ENCODE results near the gene VAMP8. TPM values are rescaled to one million over a fixed set of nuclear protein-coding genes. Genes with fewer than 3 reads are reported as not detected.
A peak's percentile ranks its signal among the peaks of the same experiment; 100 is the strongest.

VAMP8 gene
- polyA plus RNA-seq, 3 donors, result 260 to 761 (median 623) TPM

- H3K4me1 Mint-ChIP-seq, result peaks cover 9% of the 10 kb centered on the region
- Histone ChIP-seq H3K4me2 (replicated peaks; ENCODE audit: extremely low read depth, low read length, poor library complexity, severe bottlenecking) (no peak overlapping the region), H3K9me3 (replicated peaks in 1 of 2; ENCODE audit: control insufficient read depth in 1 of 2, insufficient read depth in 1 of 2, low read length in 2 of 2) (no peaks in the 10 kb centered on the region), H3K27me3 (ENCODE audit: control insufficient read depth in 2 of 2, insufficient read depth in 2 of 2, low read length in 2 of 2) (no peaks in the 10 kb centered on the region), H3K79me2 (ENCODE audit: insufficient read depth, low read length) (peaks cover 21% of the 10 kb centered on the region), H3K36me3 (replicated peaks in 1 of 2; ENCODE audit: control insufficient read depth in 1 of 2, insufficient read depth in 2 of 2, low read length in 2 of 2) (peaks cover 86 to 100% of the 10 kb centered on the region in 2 donors), H3K27ac (ENCODE audit: low read depth in 1 of 2, low read length in 2 of 2) (no peak overlapping the region), H4K20me1 (ENCODE audit: insufficient read depth, low read length) (peaks cover 11% of the 10 kb centered on the region), H3K4me3 (replicated peaks in 1 of 3; ENCODE audit: low read depth in 2 of 3, low read length in 3 of 3) (no peak overlapping the region), H2AFZ (ENCODE audit: insufficient read depth, low read depth, low read length, poor library complexity, severe bottlenecking) (no peak overlapping the region), H3K9ac (ENCODE audit: insufficient read depth, low read length, poor library complexity, severe bottlenecking) (no peak overlapping the region), H3K4me1 (ENCODE audit: control insufficient read depth in 1 of 2, insufficient read depth in 2 of 2, low read length in 2 of 2) (no peaks in the 10 kb centered on the region)
- no peaks in the 10 kb centered on the region for H3K9me3 Mint-ChIP-seq
- peak overlapping the region in 2 of 7 donors; percentile 44 to 63 for H3K27ac Mint-ChIP-seq
- no peak overlapping the region for H3K4me3 Mint-ChIP-seq
- no peak for DNase-seq
- no peaks in the 10 kb centered on the region for H3K27me3 Mint-ChIP-seq (ENCODE audit: low read depth in 3 of 3)
- peaks cover 76 to 97% of the 10 kb centered on the region in 2 donors for H3K36me3 Mint-ChIP-seq
- TF ChIP-seq CTCF (IDR thresholded peaks at IDR 0.05), result no peak
- WGBS (ENCODE audit: insufficient coverage), result 100% methylated on average over 1 of the region's 3 CpGs
- intact Hi-C loops (cut with micrococcal nuclease), result loop anchor here in 1 of 2 donors (10.0 kb wide), 1 partner anchor 93 kb away; no protein-coding TSS in a partner anchor
These were observed 53.9 kb downstream of the VAMP8 start for GRCh38 chr2:85631316-85631715.

Small RNA genes lying within 50 kb of the gene (small RNA-seq; reads per million reads assigned to genes)
- gene RN7SL126P (ENCODE audit: insufficient read length, low read depth), result not detected

Other genes with a start within 250 kb of the VAMP8 start
- gene TGOLN2, start 249.6 kb upstream of the VAMP8 start, polyA plus RNA-seq, result 100 to 1,000 TPM in 2 of 3 donors, 10 to 100 TPM in 1; 68.2 to 157 (median 111) TPM
- gene RETSAT, start 223.1 kb upstream of the VAMP8 start, polyA plus RNA-seq, result 10 to 100 TPM; 12.4 to 15.8 (median 15.0) TPM
- gene ELMOD3, start 222.8 kb upstream of the VAMP8 start, polyA plus RNA-seq, result 10 to 100 TPM in 1 of 3 donors, 1 to 10 TPM in 2; 6.1 to 53.3 (median 7.2) TPM
- 100 to 1,000 TPM; 474 to 847 (median 631) TPM for gene CAPG, start 167.2 kb upstream of the VAMP8 start, polyA plus RNA-seq
- not detected for gene SH2D6, start 158.9 kb upstream of the VAMP8 start, polyA plus RNA-seq
- 100 to 1,000 TPM in 2 of 3 donors, 10 to 100 TPM in 1; 97.0 to 454 (median 117) TPM for gene MAT2A, start 38.4 kb upstream of the VAMP8 start, polyA plus RNA-seq
- 10 to 100 TPM; 24.0 to 34.4 (median 32.0) TPM for gene GGCX, start 16.1 kb upstream of the VAMP8 start, polyA plus RNA-seq
- gene VAMP5, start 6.8 kb downstream of the VAMP8 start, polyA plus RNA-seq, result 100 to 1,000 TPM; 154 to 251 (median 171) TPM
- gene RNF181, start 18.2 kb downstream of the VAMP8 start, polyA plus RNA-seq, result 100 to 1,000 TPM; 254 to 475 (median 382) TPM
- 10 to 100 TPM; 24.7 to 29.1 (median 26.6) TPM for gene TMEM150A, start 25.1 kb downstream of the VAMP8 start, polyA plus RNA-seq
- gene C2orf68, start 34.5 kb downstream of the VAMP8 start, polyA plus RNA-seq, result 10 to 100 TPM; 24.2 to 32.9 (median 30.7) TPM
- 10 to 100 TPM; 46.5 to 48.3 (median 48.0) TPM for gene USP39, start 38.6 kb downstream of the VAMP8 start, polyA plus RNA-seq
- gene SFTPB, start 90.6 kb downstream of the VAMP8 start, polyA plus RNA-seq, result under 1 TPM in 2 of 3 donors, not detected in 1; 0.18 to 0.47 TPM
- 10 to 100 TPM in 2 of 3 donors, 1 to 10 TPM in 1; 4.6 to 13.2 (median 11.1) TPM for gene GNLY, start 116.8 kb downstream of the VAMP8 start, polyA plus RNA-seq
- gene ATOH8, start 176.4 kb downstream of the VAMP8 start, polyA plus RNA-seq, result 1 to 10 TPM; 2.0 to 3.9 (median 2.1) TPM

Measured in CD14-positive monocyte (primary cell).